Erythroblast (primary cell): Measurements from ENCODE around the gene CPAMD8.
"Not testable (repeated sequence)": the region's sequence is repeated elsewhere in the genome, so short reads cannot be mapped to it uniquely, and the experiment has no call there.

ENCODE experiments used
- DNase-seq, 2 experiments: peaks; one replicate each; lab custom pipeline; 2025; lab: John Stamatoyannopoulos, UW
- GATA1 ChIP-seq: IDR thresholded peaks from 2 replicates; pipeline ENCODE4 v1.6.1; 2011; ENCODE audit warnings: low read depth, mild to moderate bottlenecking, control low read depth, low read length, moderate library complexity
- POLR2A ChIP-seq: IDR thresholded peaks from 2 replicates; pipeline ENCODE4 v1.6.1; 2011; ENCODE audit warnings: mild to moderate bottlenecking, low read length

Gene CPAMD8

GRCh38 chr19:16888629-16889365 lies 137.8 kb downstream of the CPAMD8 start, which contains the start of gene F2RL3:
TSS of gene F2RL3 (plus strand) at chr19:16888999. CDS start at chr19:16889190, 191 bp downstream.
- TF ChIP-seq GATA1: no peak
- no peak for TF ChIP-seq POLR2A
- peak; percentile 55 to 61 for DNase-seq

DNA sequence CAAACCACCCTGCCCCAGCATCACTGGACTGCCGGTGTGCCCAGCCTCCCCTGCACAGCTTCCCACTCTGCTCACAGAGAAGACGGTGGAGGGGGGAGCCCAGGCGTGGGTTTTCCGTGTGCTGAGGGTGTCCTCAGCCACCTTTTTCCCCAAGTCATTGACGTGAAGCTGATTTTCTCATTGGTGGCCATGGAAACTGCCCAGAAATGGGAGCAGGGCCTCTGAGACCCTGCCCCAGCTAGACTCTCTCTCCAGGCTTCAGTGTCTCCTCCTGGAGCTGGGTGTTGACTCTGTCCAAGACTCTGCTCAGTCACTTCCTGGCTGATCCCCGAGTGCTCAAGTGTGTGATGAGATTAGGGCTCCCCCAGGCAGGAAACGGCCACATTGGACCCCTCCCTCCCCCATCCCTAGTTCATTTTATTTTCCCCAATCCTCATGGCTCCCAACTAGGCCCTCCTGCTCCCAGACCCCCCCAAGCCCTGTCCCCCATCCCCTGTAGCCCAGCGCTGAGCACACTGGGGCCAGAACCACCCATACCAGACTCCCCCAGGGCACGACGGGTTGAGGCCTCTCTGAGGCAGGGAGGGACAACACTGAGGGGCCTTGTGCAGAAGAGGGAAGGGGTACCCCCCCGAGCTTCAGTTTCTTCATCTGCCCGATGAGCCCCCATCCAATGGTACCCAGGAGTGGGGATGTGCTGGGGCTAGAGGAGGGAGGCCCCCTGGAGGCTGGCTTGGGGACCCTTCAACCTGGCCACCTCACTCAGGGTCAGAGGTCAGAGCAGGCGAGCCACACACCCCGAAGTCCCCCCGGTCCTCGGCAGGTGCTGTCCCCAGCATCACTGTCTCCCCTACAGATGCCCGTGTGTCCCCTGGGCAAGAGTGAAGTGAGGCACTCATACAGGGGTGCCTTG lies 139.0 kb downstream of the CPAMD8 start:
- no peak for TF ChIP-seq GATA1
- TF ChIP-seq POLR2A: no peak
- DNase-seq: peak; percentile 16 to 30

GRCh38 chr19:16886305-16886880 lies 140.2 kb downstream of the CPAMD8 start:
- no peak for DNase-seq

DNA sequence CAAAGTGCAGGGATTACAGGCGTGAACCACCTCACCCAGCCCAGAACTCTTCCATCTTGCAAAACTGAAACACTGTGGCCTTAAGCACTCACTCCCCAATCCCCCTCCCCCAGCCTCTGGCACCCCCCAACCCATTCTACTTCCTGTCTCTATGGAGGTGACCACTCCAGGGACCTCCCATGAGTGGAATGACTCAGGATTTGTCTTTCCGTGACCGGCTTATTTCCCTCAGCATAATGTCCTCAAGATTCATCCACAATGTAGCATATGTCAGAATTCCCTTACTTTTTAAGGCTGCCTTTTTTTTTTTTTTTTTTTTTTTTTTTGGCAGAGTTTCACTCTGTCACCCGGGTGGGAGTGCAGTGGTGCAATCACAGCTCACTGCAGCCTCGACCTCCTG lies 141.4 kb downstream of the CPAMD8 start:
- no peak for DNase-seq
- TF ChIP-seq GATA1 (no peak), POLR2A (no peak)

More at GRCh38 chr19:16886305-16886880, 140.2 kb downstream of the CPAMD8 start:
- TF ChIP-seq POLR2A (no peak), GATA1 (no peak)

DNA sequence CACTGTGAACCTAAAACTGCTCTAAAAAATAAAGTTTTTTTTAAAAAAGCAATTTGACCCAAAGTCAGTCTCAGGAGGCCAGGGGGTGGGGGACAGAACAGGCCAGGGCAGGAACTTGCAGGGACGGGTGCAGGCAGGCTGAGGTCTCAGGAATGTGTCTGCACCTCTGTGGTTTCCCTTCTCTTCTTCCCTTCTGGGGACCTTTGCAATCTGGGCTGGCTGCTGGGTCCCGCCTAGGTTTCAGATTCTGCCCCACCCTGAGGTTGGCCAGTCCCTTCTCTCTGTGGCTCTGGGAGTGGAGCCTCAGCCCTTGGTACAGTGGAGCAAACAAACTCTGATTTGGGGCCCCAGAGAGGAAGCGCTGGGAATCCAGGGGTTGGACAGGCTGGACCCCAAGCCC lies 143.1 kb downstream of the CPAMD8 start:
- no peak for TF ChIP-seq GATA1
- DNase-seq: no peak

GRCh38 chr19:16882146-16882545 lies 144.5 kb downstream of the CPAMD8 start:
- peak; percentile 25 to 52 for DNase-seq

DNA sequence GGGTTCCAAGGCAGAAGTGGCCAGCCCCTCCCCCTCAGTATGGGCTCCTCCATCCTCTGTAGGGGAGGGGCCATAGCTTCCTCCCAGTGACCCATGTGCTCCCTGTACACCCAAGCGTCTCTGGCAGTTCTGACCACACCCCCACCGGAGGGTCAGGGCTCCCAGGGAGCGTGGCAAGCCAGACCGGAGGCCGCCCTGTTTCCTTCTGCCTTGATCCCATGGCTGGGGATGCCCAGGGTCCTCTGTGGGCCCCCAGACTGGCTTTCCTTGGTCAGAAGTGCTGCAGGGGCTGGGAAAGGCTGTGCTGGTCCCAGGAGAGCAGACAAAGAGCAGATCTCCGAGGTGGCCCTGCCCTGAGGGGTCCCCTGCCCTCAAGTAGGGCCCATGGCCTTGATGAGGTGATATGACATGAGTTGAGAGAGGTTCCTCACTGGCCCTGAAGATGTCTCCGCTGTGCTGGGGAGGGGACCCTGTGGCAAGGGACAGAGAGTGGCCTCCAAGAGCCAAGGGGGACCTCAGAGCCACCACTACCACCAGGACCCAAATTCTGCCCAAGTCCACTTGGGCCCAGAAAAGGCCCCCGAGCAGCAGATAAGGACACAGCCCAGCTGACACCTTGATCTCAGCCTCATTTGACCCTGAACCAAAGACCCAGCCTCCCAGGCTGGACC lies 145.6 kb downstream of the CPAMD8 start:
- TF ChIP-seq GATA1 (no peak), POLR2A (no peak)
- DNase-seq: no peak

More at GRCh38 chr19:16882146-16882545, 144.5 kb downstream of the CPAMD8 start:
- TF ChIP-seq GATA1 (no peak), POLR2A (no peak)

- TF ChIP-seq GATA1 (no peak), POLR2A (no peak)
- no peak for DNase-seq
Observed at GRCh38 chr19:16878181-16878965, 148.2 kb downstream of the CPAMD8 start.

DNA sequence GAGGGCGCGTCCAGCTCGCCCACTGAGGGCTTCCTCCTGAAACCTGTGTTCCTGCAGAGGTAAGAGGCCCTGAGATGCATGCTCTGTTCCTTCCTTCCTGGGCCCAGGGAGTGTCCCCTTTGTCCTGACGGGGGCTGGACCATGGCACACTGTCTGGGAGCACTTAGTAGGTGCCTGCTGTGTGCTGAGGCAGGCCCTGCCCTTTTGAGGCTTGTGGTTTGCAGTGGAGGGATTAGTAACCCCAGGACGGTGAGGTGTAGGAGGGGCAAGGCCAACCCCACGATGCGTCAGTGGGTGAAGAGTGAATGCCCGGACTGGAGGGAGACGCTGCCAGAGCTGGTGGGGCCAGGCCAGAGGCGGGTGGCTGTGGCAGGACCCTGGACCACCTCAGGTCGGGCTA lies 149.0 kb downstream of the CPAMD8 start:
- DNase-seq: no peak

DNA sequence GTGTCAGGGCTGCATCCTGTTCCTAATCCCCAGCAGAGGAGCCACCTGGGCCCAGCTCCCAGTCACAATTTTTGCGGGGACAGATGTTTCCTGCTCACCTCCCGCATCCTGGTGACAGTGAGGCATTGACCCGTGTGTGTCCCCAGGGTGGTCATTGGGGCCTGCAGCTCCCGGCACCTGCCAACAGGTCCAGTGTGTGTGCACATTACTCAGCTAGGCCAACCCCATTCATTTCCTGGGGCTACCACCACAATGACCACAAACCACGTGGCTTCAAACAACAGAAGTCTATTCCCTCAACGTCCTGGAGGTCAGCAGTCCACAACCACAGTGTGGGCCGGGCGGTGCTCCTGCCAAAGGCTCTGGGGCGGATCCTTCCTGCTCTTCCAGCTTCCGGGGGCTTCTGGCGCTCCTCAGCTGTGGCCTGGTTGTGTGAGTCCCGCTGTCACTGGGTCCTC lies 149.7 kb downstream of the CPAMD8 start:
- TF ChIP-seq POLR2A (no peak), GATA1 (no peak)
- DNase-seq: no peak

More for the DNA sequence above, 149.0 kb downstream of the CPAMD8 start:
- no peak for TF ChIP-seq GATA1
- TF ChIP-seq POLR2A: no peak

DNA sequence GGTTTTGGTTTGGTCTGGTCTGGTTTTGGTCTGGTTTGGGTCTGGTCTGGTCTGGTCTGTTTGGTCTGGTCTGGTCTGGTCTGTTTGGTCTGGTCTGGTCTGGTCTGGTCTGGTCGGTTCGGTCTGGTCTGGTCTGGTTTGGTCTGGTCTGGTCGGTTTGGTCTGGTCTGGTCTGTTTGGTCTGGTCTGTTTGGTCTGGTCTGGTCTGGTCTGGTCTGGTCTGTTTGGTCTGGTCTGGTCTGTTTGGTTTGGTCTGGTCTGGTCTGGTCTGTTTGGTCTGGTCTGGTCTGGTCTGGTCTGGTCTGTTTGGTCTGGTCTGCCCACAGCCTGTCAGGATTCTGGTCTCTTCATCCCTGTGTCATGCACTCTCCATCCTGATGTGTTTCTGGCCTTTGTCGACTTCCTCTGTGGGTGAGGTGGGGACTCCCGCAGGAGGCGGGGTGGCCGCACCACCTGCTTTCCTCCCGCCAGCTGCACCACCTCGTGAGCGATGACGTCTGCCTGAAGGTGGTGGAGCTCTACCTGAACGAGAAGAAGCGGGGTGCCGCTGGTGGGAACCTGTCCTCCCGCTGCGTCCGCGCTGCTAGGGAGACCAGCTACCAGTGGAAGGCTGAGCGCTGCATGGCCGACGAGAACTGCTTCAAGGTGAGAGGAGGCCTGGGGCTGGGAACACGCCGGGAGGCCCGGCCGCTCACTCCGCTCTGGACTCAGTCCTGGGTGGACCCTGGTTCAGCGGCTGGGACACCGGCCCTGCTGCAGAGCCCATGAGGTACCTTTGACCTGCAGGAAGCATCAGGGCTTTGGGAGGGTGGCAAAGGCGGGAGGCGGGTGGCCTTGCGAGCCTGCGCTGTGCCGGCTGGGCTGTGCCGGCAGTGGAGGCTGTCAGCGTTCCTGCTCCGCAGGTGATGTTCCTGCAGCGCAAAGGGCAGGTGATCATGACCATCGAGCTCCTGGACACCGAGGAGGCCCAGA lies 150.7 kb downstream of the CPAMD8 start:
- TF ChIP-seq POLR2A: no peak
- TF ChIP-seq GATA1: no peak
- no peak for DNase-seq

GRCh38 chr19:16874978-16875299 lies 151.7 kb downstream of the CPAMD8 start:
- not testable (repeated sequence) for DNase-seq
